Body of pancreas (tissue), 4 donors: Measurements from ENCODE around the gene FLCN.

Source experiments
- POLR2A ChIP-seq, 3 donors: fragments of 450-650 bp; IDR thresholded peaks; one replicate each; pipeline ENCODE4 v1.6.1; 2016; ENCODE audit warnings: antibody characterized with exemption in 3 of 3, mild to moderate bottlenecking in 2 of 3
- TF ChIP-seq, protein P1 (sequence below), 7 experiments: fragments of 450-650 bp in 4 of 7; fragments of 200-600 bp in 3 of 7; sonication (generic) in 3 of 7; IDR thresholded peaks; one replicate each; pipeline ENCODE4 v1.5.1; 2016 to 2019; ENCODE audit warnings: antibody characterized with exemption in 7 of 7

DNA sequence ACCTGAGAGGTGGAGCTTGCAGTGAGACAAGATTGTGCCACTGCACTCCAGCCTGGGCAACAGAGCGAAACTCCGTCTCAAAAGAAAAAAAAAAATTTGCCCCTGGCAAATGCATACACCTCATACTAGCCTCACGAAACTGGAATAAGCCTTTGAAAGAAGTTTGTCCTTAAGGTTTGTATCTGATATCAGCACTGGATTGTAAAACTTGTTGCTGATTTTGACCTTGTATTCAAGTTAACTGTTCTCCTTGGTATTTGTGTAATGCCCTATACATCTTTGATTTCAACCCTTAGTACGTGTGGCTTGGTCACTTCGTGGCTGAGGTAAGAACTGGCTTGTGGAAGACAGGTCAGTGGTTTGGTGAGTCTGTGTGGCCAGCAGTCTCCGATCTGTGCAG is 6.2 kb upstream of the FLCN start:
- no peak for TF ChIP-seq POLR2A (IDR thresholded peaks at IDR 0.05)
- TF ChIP-seq, protein P1, sequence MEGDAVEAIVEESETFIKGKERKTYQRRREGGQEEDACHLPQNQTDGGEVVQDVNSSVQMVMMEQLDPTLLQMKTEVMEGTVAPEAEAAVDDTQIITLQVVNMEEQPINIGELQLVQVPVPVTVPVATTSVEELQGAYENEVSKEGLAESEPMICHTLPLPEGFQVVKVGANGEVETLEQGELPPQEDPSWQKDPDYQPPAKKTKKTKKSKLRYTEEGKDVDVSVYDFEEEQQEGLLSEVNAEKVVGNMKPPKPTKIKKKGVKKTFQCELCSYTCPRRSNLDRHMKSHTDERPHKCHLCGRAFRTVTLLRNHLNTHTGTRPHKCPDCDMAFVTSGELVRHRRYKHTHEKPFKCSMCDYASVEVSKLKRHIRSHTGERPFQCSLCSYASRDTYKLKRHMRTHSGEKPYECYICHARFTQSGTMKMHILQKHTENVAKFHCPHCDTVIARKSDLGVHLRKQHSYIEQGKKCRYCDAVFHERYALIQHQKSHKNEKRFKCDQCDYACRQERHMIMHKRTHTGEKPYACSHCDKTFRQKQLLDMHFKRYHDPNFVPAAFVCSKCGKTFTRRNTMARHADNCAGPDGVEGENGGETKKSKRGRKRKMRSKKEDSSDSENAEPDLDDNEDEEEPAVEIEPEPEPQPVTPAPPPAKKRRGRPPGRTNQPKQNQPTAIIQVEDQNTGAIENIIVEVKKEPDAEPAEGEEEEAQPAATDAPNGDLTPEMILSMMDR (IDR thresholded peaks at IDR 0.05), result no peak
